M059J (cell line): ENCODE measurements around the gene KCNQ1. TPM values are rescaled to one million over a fixed set of nuclear protein-coding genes. Genes with fewer than 3 reads are reported as not detected.
A peak's percentile ranks its signal among the peaks of the same experiment; 100 is the strongest.

Source experiments
- DNase-seq: peaks from one replicate; pipeline ENCODE4 v3.0.0-alpha.2; 2012; ENCODE audit warnings: low read depth
- total RNA-seq: library from RNA; depleted of rRNA; stranded (reverse); fragments of >200 nt; shearing (Covaris generic); gene quantifications from 2 replicates; pipeline ENCODE4 v1.2.3, GENCODE V29; 2014

Gene KCNQ1
- total RNA-seq, 1 experiment from 2014 or later: not detected

- DNase-seq: no peak
Measured at GRCh38 chr11:2881076-2881980, 436.5 kb downstream of the KCNQ1 start.

GRCh38 chr11:2881981-2882375 lies 437.2 kb downstream of the KCNQ1 start:
- no peak for DNase-seq

- DNase-seq: no peak
Measured at GRCh38 chr11:2882396-2883110, 437.7 kb downstream of the KCNQ1 start.

- no peak for DNase-seq
Measured at GRCh38 chr11:2883640-2883978, 438.8 kb downstream of the KCNQ1 start.

GRCh38 chr11:2883979-2884815 lies 439.4 kb downstream of the KCNQ1 start:
- DNase-seq: no peak

- peak; percentile 64 for DNase-seq
Measured at GRCh38 chr11:2885017-2885677, 440.3 kb downstream of the KCNQ1 start.

GRCh38 chr11:2885678-2886081 lies 440.9 kb downstream of the KCNQ1 start, which contains the start of gene CDKN1C:
CDKN1C (minus strand) TSS chr11:2885775; CDS start chr11:2885456, 319 bp downstream.
- DNase-seq: peak; percentile 68

GRCh38 chr11:2886191-2886894 lies 441.5 kb downstream of the KCNQ1 start:
- no peak for DNase-seq

- DNase-seq: no peak
Measured at GRCh38 chr11:2886936-2887335, 442.1 kb downstream of the KCNQ1 start.

GRCh38 chr11:2887515-2888195 lies 442.8 kb downstream of the KCNQ1 start:
- DNase-seq: no peak

GRCh38 chr11:2888266-2888968 lies 443.6 kb downstream of the KCNQ1 start:
- DNase-seq: peak; percentile 77

GRCh38 chr11:2889362-2890273 lies 444.8 kb downstream of the KCNQ1 start:
- DNase-seq: no peak

- no peak for DNase-seq
Measured at GRCh38 chr11:2890466-2891294, 445.9 kb downstream of the KCNQ1 start.

- DNase-seq: no peak
Measured at GRCh38 chr11:2891326-2892214, 446.8 kb downstream of the KCNQ1 start.

GRCh38 chr11:2892215-2892966 lies 447.6 kb downstream of the KCNQ1 start:
- peak; percentile 45 for DNase-seq
